ENCODE results near the gene ATCAY. TPM values are rescaled to one million over a fixed set of nuclear protein-coding genes. Genes with fewer than 3 reads are reported as not detected.

The ATCAY gene
- total and polyA plus RNA-seq, 2 of the 4 experiments (the other 2 are of a cell fraction), result 0.31 to 0.36 TPM

GRCh38 chr19:3850320-3850972 is 30.0 kb upstream of the ATCAY start:
- Histone ChIP-seq H3K27me3 (ENCODE audit: control insufficient read depth, insufficient read depth, low read length) (peaks cover 21% of the 10 kb centered on the region), H3K23ac (ENCODE audit: low read depth, low read length) (no peak overlapping the region), H3K27ac (ENCODE audit: insufficient read depth, low read length) (no peak overlapping the region), H3K56ac (ENCODE audit: extremely low read depth, insufficient read depth, low read length) (no peak overlapping the region), H3K4me2 (ENCODE audit: low read depth, low read length) (no peak overlapping the region), H3K36me3 (ENCODE audit: control insufficient read depth, insufficient read depth, low read length) (no peaks in the 10 kb centered on the region), H3K4ac (ENCODE audit: low read depth, low read length) (no peak overlapping the region), H4K5ac (ENCODE audit: low read depth, low read length) (no peak overlapping the region), H4K91ac (ENCODE audit: insufficient read depth, low read depth, low read length) (no peak overlapping the region), H3K79me1 (ENCODE audit: low read depth in 1 of 2, low read length in 2 of 2) (no peaks in the 10 kb centered on the region), H2AFZ (replicated peaks; ENCODE audit: low read length, poor library complexity) (no peak overlapping the region), H4K8ac (ENCODE audit: low read depth in 2 of 2, low read length in 2 of 2) (no peak overlapping the region), H4K20me1 (ENCODE audit: insufficient read depth, low read length) (peaks cover 3% of the 10 kb centered on the region; the same call in 1 of the 2 replicates), H3K4me1 (ENCODE audit: control insufficient read depth, insufficient read depth, low read length) (no peaks in the 10 kb centered on the region), H3K9me3 (ENCODE audit: control insufficient read depth, insufficient read depth, low read length) (peaks cover 15% of the 10 kb centered on the region), H2BK120ac (ENCODE audit: low read depth, low read length) (no peak overlapping the region), H2BK5ac (ENCODE audit: low read depth, low read length, poor library complexity, severe bottlenecking) (no peak overlapping the region), H3K4me3 (ENCODE audit: insufficient read depth, low read depth, low read length) (no peak overlapping the region), H3K9ac (ENCODE audit: low read depth, low read length) (no peak overlapping the region), H3K18ac (ENCODE audit: low read depth, low read length) (no peak overlapping the region), H3K9me1 (ENCODE audit: insufficient read depth, low read length) (no peaks in the 10 kb centered on the region), H2BK20ac (ENCODE audit: low read depth, low read length) (no peak overlapping the region), H2BK15ac (ENCODE audit: low read depth, low read length) (no peak overlapping the region), H3K14ac (replicated peaks; ENCODE audit: low read depth, low read length) (no peak overlapping the region), H2AK9ac (replicated peaks; ENCODE audit: low read depth, low read length, poor library complexity) (no peak overlapping the region), H2AK5ac (ENCODE audit: low read depth, low read length) (no peak overlapping the region)
- in situ Hi-C loops (cut with MboI; ENCODE audit: low sequenced_read_pairs) (no loop called here), intact Hi-C loops (cut with micrococcal nuclease) (no loop called here), dilution Hi-C loops (cut with HindIII; ENCODE audit: low sequenced_read_pairs, unreplicated experiment) (no loop called here)
- DNase-seq, result no peak
- no peak for TF ChIP-seq RFX5 (IDR thresholded peaks at IDR 0.05; ENCODE audit: low read depth, low read length)
- TF ChIP-seq MAZ (IDR thresholded peaks at IDR 0.05; ENCODE audit: borderline replicate concordance, low read depth, low read length), result no peak
- no peak for TF ChIP-seq POLR2A (IDR thresholded peaks at IDR 0.05; ENCODE audit: low read depth, low read length)
- TF ChIP-seq CEBPB (IDR thresholded peaks at IDR 0.05; ENCODE audit: low read depth, low read length), result no peak
- no peak for TF ChIP-seq FOS (IDR thresholded peaks at IDR 0.05; ENCODE audit: low read depth, low read length)
- TF ChIP-seq BHLHE40 (IDR thresholded peaks at IDR 0.05; ENCODE audit: low read depth, low read length), result no peak
- no peak for TF ChIP-seq ELK1 (IDR thresholded peaks at IDR 0.05; ENCODE audit: borderline replicate concordance, low read depth, low read length)
- TF ChIP-seq NFE2L2 (IDR thresholded peaks at IDR 0.05; ENCODE audit: low read depth, low read length), result no peak
- TF ChIP-seq RAD21 (IDR thresholded peaks at IDR 0.05; ENCODE audit: low read length), result no peak
- TF ChIP-seq MAFK (IDR thresholded peaks at IDR 0.05; ENCODE audit: low read depth, low read length), result no peak
- TF ChIP-seq CHD1 (IDR thresholded peaks at IDR 0.05; ENCODE audit: low read depth, low read length), result no peak
- no peak for TF ChIP-seq RCOR1 (IDR thresholded peaks at IDR 0.05; ENCODE audit: insufficient replicate concordance, low read length)
- TF ChIP-seq CTCF (conservative IDR thresholded peaks at IDR 0.05; ENCODE audit: low read depth, low read length), result no peak
- TF ChIP-seq USF2 (IDR thresholded peaks at IDR 0.05; ENCODE audit: low read depth, low read length), result no peak
- TF ChIP-seq SMC3 (IDR thresholded peaks at IDR 0.05; ENCODE audit: low read depth, low read length), result no peak
- no peak for TF ChIP-seq MXI1 (IDR thresholded peaks at IDR 0.05; ENCODE audit: borderline replicate concordance, low read depth, low read length)
- WGBS, 2 experiments (ENCODE audit: extremely low coverage in 2 of 2, insufficient read length in 1 of 2), result no CpG with 5 or more reads among the region's 6 CpGs
- ChIA-PET CTCF (no interaction called here), POLR2A (ENCODE audit: unreplicated experiment) (no interaction called here)
- ATAC-seq (ENCODE audit: low read depth), result no peak
- BruUV-seq (replicated peaks), result no TSS peak
